ENCODE data around the gene MSANTD7. TPM values are rescaled to one million over a fixed set of nuclear protein-coding genes. Genes with fewer than 3 reads are reported as not detected.

The MSANTD7 gene
- total and polyA plus RNA-seq, 9 of the 15 experiments (the other 6 are each of a cell fraction or from before 2014, with no cell fraction given): 5.2 to 27.3 (median 23.6) TPM

GRCh38 chr10:14878266-14879123, 40.4 kb downstream of the MSANTD7 start, which contains the start of gene SUV39H2 (continued):
- TF ChIP-seq, protein P1, sequence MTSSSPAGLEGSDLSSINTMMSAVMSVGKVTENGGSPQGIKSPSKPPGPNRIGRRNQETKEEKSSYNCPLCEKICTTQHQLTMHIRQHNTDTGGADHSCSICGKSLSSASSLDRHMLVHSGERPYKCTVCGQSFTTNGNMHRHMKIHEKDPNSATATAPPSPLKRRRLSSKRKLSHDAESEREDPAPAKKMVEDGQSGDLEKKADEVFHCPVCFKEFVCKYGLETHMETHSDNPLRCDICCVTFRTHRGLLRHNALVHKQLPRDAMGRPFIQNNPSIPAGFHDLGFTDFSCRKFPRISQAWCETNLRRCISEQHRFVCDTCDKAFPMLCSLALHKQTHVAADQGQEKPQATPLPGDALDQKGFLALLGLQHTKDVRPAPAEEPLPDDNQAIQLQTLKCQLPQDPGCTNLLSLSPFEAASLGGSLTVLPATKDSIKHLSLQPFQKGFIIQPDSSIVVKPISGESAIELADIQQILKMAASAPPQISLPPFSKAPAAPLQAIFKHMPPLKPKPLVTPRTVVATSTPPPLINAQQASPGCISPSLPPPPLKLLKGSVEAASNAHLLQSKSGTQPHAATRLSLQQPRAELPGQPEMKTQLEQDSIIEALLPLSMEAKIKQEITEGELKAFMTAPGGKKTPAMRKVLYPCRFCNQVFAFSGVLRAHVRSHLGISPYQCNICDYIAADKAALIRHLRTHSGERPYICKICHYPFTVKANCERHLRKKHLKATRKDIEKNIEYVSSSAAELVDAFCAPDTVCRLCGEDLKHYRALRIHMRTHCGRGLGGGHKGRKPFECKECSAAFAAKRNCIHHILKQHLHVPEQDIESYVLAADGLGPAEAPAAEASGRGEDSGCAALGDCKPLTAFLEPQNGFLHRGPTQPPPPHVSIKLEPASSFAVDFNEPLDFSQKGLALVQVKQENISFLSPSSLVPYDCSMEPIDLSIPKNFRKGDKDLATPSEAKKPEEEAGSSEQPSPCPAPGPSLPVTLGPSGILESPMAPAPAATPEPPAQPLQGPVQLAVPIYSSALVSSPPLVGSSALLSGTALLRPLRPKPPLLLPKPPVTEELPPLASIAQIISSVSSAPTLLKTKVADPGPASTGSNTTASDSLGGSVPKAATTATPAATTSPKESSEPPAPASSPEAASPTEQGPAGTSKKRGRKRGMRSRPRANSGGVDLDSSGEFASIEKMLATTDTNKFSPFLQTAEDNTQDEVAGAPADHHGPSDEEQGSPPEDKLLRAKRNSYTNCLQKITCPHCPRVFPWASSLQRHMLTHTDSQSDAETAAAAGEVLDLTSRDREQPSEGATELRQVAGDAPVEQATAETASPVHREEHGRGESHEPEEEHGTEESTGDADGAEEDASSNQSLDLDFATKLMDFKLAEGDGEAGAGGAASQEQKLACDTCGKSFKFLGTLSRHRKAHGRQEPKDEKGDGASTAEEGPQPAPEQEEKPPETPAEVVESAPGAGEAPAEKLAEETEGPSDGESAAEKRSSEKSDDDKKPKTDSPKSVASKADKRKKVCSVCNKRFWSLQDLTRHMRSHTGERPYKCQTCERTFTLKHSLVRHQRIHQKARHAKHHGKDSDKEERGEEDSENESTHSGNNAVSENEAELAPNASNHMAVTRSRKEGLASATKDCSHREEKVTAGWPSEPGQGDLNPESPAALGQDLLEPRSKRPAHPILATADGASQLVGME (CRISPR knock-in tag; IDR thresholded peaks at IDR 0.05): no peak; the same call in 1 of the 2 replicates
- peak; percentile 92 for TF ChIP-seq SUPT5H (IDR thresholded peaks at IDR 0.05)
- TF ChIP-seq NR3C1 (CRISPR knock-in tag; IDR thresholded peaks at IDR 0.05): peak; percentile 50; the same call in 1 of the 2 replicates
- TF ChIP-seq NCOA6 (IDR thresholded peaks at IDR 0.05): no peak
- TF ChIP-seq, protein P2, sequence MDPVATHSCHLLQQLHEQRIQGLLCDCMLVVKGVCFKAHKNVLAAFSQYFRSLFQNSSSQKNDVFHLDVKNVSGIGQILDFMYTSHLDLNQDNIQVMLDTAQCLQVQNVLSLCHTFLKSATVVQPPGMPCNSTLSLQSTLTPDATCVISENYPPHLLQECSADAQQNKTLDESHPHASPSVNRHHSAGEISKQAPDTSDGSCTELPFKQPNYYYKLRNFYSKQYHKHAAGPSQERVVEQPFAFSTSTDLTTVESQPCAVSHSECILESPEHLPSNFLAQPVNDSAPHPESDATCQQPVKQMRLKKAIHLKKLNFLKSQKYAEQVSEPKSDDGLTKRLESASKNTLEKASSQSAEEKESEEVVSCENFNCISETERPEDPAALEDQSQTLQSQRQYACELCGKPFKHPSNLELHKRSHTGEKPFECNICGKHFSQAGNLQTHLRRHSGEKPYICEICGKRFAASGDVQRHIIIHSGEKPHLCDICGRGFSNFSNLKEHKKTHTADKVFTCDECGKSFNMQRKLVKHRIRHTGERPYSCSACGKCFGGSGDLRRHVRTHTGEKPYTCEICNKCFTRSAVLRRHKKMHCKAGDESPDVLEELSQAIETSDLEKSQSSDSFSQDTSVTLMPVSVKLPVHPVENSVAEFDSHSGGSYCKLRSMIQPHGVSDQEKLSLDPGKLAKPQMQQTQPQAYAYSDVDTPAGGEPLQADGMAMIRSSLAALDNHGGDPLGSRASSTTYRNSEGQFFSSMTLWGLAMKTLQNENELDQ (CRISPR knock-in tag; IDR thresholded peaks at IDR 0.05; ENCODE audit: borderline replicate concordance): no peak
- TF ChIP-seq, protein P3, sequence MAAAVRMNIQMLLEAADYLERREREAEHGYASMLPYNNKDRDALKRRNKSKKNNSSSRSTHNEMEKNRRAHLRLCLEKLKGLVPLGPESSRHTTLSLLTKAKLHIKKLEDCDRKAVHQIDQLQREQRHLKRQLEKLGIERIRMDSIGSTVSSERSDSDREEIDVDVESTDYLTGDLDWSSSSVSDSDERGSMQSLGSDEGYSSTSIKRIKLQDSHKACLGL (CRISPR knock-in tag; IDR thresholded peaks at IDR 0.05; ENCODE audit: borderline replicate concordance, poor library complexity, severe bottlenecking): peak; percentile 4
- TF ChIP-seq CREB5 (CRISPR knock-in tag; IDR thresholded peaks at IDR 0.05): 0 out of 2 replicates have a peak, but pooled peaks have one; percentile 46
- TF ChIP-seq GATAD2B (IDR thresholded peaks at IDR 0.05; ENCODE audit: borderline replicate concordance): peak; percentile 84; the same call in 1 of the 2 replicates
- TF ChIP-seq E2F1 (CRISPR knock-in tag; IDR thresholded peaks at IDR 0.05): peak; percentile 84
- no peak for TF ChIP-seq ATF6 (CRISPR knock-in tag; IDR thresholded peaks at IDR 0.05)
- no peak for TF ChIP-seq HOXB6 (CRISPR knock-in tag; IDR thresholded peaks at IDR 0.05; ENCODE audit: borderline replicate concordance)

Measured in K562 (cell line).